GM20000 (cell line): ENCODE results near the gene CCDC141.

Source experiments
- DNase-seq: peaks from one replicate; pipeline ENCODE4 v3.0.0; 2012; ENCODE audit warnings: low spot score
- CTCF ChIP-seq: IDR thresholded peaks from 2 replicates; pipeline ENCODE4 v1.5.1; 2012; ENCODE audit warnings: mild to moderate bottlenecking, control low read depth; ENCODE audit errors: extremely low read depth, missing control alignments

Gene CCDC141

GRCh38 chr2:178863130-178863855, 186.6 kb downstream of the CCDC141 start:
- DNase-seq = no peak
- no peak for TF ChIP-seq CTCF

- no peak for TF ChIP-seq CTCF
- no peak for DNase-seq
Measured at GRCh38 chr2:178860551-178860950, 189.4 kb downstream of the CCDC141 start.

GRCh38 chr2:178859730-178860129, 190.2 kb downstream of the CCDC141 start:
- no peak for TF ChIP-seq CTCF

GRCh38 chr2:178858896-178859625, 190.9 kb downstream of the CCDC141 start:
- no peak for DNase-seq
- TF ChIP-seq CTCF = no peak

More at GRCh38 chr2:178859730-178860129, 190.2 kb downstream of the CCDC141 start:
- no peak for DNase-seq

- no peak for DNase-seq
- no peak for TF ChIP-seq CTCF
Measured at GRCh38 chr2:178855151-178855550, 194.8 kb downstream of the CCDC141 start.

GRCh38 chr2:178848335-178848734, 201.6 kb downstream of the CCDC141 start:
- DNase-seq = no peak
- TF ChIP-seq CTCF = no peak

- no peak for TF ChIP-seq CTCF
- no peak for DNase-seq
Measured at GRCh38 chr2:178846458-178846802, 203.5 kb downstream of the CCDC141 start.
